Jurkat, Clone E6-1 (cell line): ENCODE data around the gene RNF144A. TPM values are rescaled to one million over a fixed set of nuclear protein-coding genes. Genes with fewer than 3 reads are reported as not detected.
"Not testable (repeated sequence)": the region's sequence is repeated elsewhere in the genome, so short reads cannot be mapped to it uniquely, and the experiment has no call there.

ENCODE experiments used
- DNase-seq: peaks from one replicate; pipeline ENCODE4 v3.0.0-alpha.2; 2011; ENCODE audit warnings: low read depth, low spot score
- H3K4me3 ChIP-seq: 2 replicates; pipeline ENCODE4 v1.5.1; 2011; ENCODE audit warnings: mild to moderate bottlenecking, low read length, control low read depth, moderate library complexity
- polyA plus RNA-seq: library from polyadenylated mRNA; unstranded; fragments of >200 nt; gene quantifications from one replicate; pipeline ENCODE4 v1.2.1, GENCODE V29; 2012; ENCODE audit warnings: missing spikeins; ENCODE audit not compliant: insufficient read length, insufficient read depth

The RNF144A gene
- polyA plus RNA-seq, result 16.8 TPM

GRCh38 chr2:6917071-6917760, at the start of gene RNF144A:
RNF144A (plus strand) TSS chr2:6917412; CDS start chr2:6996927, 79,515 bp downstream.
- H3K4me3 ChIP-seq, result peak within 1 kb of the TSS; percentile 65
- DNase-seq, result no peak

DNA sequence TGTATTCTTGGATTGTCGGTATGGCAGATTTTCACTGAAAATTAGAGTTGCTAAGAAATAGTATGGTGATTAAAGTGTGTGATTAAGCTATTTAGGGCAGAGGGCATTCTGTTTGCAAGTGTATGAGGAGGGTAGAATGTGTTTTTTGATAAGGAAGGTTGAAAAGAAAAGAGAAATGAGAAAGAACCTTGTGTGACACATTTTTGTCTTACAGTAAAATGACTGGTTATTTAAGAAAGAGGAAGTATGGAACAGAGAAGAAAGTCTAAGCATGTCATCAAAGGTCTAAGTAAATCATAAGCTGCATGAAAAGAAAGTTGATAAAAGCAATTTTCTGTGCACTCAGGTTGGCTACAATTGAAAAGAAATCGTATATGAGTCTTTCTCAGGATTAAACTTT, 44.8 kb upstream of the RNF144A start:
- no peak overlapping the region for H3K4me3 ChIP-seq
- DNase-seq, result no peak

- H3K4me3 ChIP-seq, result no peak overlapping the region
- DNase-seq, result no peak
These were observed 43.2 kb upstream of the RNF144A start for GRCh38 chr2:6874032-6874431.

DNA sequence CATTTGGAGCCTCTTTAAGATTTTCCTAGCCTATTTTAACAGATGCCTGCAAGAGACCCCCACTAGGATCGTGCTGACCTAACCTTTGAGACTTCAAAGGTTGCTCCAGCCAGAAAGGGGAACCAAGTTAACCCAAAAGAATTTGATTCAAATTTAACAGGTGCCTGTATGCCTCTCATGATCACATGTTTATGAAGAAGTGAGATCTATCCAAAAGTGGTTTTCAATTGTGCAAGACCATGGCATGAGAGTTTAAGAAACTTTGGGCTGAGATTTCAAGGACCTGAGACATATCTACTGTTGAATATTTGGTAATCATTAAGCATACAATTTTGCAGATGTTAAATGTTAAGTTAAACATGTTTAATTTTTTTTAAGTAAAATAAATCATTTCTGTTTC, 40.9 kb upstream of the RNF144A start:
- no peak for DNase-seq

GRCh38 chr2:6877402-6878304, 39.6 kb upstream of the RNF144A start, which contains the start of gene RSAD2:
RSAD2 (plus strand) TSS chr2:6877777; CDS start chr2:6877801, 24 bp downstream.
- DNase-seq, result peak; percentile 68
- peak within 1 kb of the TSS; percentile 52 for H3K4me3 ChIP-seq

More for the DNA sequence above, 40.9 kb upstream of the RNF144A start:
- H3K4me3 ChIP-seq, result no peak overlapping the region

DNA sequence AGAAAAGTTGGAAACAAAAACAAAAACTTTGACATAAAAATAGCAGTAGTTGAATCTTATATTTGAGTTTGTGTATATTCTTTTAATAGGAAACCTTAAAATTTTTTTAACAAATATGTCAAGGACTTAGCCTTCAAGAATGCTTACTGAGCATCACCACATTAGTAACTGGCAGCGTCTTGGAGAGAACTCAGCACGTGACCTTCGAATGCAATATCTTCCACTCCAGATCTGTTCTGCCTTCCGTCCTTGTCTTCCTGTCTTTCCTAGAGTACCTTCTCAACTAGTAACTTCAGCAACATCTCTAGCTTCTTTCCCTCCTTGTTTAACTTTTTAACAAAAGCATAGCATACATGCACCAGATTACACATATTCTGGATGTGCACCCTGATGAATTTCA, 38.7 kb upstream of the RNF144A start:
- peak; percentile 55 for DNase-seq
- peak overlapping the region; percentile 1; the same call in 1 of the 2 replicates for H3K4me3 ChIP-seq

GRCh38 chr2:6879011-6879410, 38.2 kb upstream of the RNF144A start:
- H3K4me3 ChIP-seq, result peak overlapping the region; percentile 1
- no peak for DNase-seq

DNA sequence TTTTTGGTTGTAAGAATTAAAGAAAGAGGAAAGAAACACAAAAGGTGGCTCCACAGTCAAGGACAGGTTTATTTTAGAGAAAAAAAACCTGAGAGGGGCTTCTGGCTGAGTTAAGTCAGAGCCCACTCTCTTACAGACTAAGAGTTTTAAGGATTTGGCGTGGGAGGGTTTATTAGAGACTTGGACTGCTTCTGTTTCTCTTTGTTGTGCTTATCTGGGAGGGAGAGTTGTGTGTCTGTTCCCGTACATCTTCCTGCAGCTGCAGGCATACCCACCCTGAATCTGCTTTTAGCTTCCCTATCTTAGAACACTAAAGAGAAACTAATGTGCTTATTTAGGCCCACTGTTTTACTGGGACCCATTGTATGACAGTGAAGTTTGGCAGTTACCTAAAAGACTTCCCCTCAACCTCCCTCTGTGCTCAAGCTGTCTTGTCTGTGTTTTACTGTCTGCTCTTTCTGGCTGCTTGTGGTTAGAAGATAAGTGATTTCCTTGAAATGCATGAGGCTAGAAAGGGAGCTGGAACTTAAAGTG, 36.9 kb upstream of the RNF144A start:
- peak; percentile 95 for DNase-seq
- peak overlapping the region; percentile 41 for H3K4me3 ChIP-seq

- no peak overlapping the region for H3K4me3 ChIP-seq
- no peak for DNase-seq
These were observed 36.2 kb upstream of the RNF144A start for GRCh38 chr2:6881046-6881445.

DNA sequence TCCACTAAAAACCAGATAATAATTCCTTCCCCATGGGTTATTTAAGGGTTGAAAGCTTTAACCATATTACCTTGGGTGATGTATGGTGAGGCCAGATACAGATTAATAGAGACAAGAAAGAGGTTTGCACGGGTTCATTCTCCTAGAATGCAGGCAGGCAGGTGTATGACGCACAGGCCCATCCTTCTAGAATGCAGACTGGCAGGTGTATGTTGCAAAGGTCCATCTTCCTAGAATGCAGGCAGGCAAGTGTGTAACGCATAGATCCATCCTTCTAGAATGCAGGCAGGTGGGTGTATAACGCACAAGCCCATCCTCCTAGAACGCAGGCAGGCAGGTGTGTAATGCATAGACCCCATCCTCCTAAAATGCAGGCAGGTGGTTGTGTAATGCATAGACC, 35.7 kb upstream of the RNF144A start:
- DNase-seq, result no peak
- no peak overlapping the region for H3K4me3 ChIP-seq

DNA sequence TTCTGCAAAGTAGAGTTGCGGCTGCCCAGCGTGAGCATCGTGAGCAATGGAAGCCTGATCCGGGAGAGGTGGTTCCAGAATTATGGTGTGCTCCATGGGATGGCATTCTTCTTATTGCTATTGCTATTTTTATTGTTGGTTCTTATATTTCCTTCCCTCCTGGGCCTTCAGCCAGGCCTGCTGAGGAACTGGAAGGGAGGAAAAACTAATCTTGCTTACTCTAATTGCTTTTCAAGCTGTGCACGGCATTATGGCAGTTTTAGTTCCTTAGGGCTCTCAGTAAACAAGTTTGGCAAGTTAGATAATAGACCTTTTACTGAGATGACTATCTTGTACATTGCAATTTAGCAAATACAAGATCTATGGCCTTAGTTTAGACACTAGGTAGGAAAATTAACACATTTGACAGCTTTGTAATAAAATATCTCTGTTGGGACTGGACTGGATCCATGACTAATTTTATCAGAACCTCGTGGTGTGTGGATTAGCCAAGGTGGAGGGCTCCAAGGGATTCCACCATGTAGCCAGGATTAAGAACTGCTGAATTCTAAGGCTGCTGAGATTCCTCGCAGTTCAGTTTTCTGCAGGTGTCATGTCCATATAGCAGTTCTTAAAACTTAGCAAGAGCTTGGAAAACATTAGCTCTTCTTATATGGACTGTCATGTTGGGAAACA, 33.6 kb upstream of the RNF144A start:
- no peak overlapping the region for H3K4me3 ChIP-seq
- DNase-seq, result no peak

GRCh38 chr2:6885551-6885950, 31.7 kb upstream of the RNF144A start:
- H3K4me3 ChIP-seq, result no peak overlapping the region
- no peak for DNase-seq

DNA sequence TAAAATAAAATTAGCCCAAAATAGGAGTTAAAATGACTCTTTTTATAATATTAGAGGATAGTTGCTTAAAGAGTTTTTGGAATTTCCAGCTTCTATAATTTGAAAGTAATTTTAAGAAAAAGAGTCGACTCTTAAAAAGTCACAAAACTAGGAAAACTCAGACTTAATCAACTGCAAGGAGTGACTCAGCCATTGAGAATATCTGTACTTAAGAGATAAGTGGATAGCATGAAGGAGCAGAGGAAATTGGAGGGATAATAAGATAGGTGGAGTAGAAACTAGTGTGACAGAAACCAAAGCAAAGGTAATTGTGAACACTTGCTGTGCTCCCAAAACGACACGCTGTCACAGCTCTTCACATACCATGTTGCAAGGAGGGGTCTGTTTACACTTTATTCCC, 31.2 kb upstream of the RNF144A start:
- no peak overlapping the region for H3K4me3 ChIP-seq
- no peak for DNase-seq

DNA sequence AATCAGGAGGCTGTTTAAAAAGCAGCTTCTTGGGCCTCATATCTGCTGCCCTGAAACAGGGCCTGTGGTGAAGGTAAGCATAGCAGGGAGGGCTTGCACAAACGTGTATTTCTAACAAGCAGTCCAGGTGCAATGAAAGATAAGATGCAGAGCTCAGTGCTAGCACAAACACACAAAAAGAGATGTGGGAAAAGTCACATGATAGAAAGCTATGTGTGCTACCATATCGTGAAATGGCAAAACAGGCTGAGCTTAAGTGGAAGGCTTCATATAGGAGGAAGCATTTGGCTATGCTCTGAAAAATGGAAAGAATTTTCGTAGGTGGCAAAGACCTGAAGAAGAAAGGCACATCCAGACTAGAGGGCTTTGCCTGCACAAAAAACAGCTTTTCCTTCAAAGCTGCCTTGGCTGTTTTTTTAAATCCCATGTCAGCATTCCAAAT, 29.4 kb upstream of the RNF144A start:
- DNase-seq, result peak; percentile 89
- H3K4me3 ChIP-seq, result no peak overlapping the region

GRCh38 chr2:6888724-6889123, 28.5 kb upstream of the RNF144A start:
- DNase-seq, result no peak
- no peak overlapping the region for H3K4me3 ChIP-seq

GRCh38 chr2:6893876-6894482, 23.2 kb upstream of the RNF144A start:
- H3K4me3 ChIP-seq, result no peak overlapping the region
- DNase-seq, result no peak

GRCh38 chr2:6896930-6897759, 20.1 kb upstream of the RNF144A start:
- DNase-seq, result peak; percentile 52
- H3K4me3 ChIP-seq, result no peak overlapping the region

GRCh38 chr2:6902581-6902980, 14.6 kb upstream of the RNF144A start:
- not testable (repeated sequence) for H3K4me3 ChIP-seq, DNase-seq
